Measurements from ENCODE around the gene AFAP1L2.

The AFAP1L2 gene

GRCh38 chr10:114332301-114333192 is 71.8 kb downstream of the AFAP1L2 start:
- H3K27ac ChIP-seq: no peak overlapping the region
- no peak for TF ChIP-seq CTCF (conservative IDR thresholded peaks at IDR 0.05)

GRCh38 chr10:114329634-114330365 is 74.5 kb downstream of the AFAP1L2 start:
- no peak overlapping the region for H3K27ac ChIP-seq

GRCh38 chr10:114328874-114329273 is 75.4 kb downstream of the AFAP1L2 start:
- H3K27ac ChIP-seq: no peak overlapping the region; the same call in 1 of the 2 replicates
- TF ChIP-seq CTCF (conservative IDR thresholded peaks at IDR 0.05): no peak

More at GRCh38 chr10:114329634-114330365, 74.5 kb downstream of the AFAP1L2 start:
- TF ChIP-seq CTCF (conservative IDR thresholded peaks at IDR 0.05): no peak

GRCh38 chr10:114328441-114328812 is 75.9 kb downstream of the AFAP1L2 start:
- TF ChIP-seq CTCF (conservative IDR thresholded peaks at IDR 0.05): no peak
- no peak overlapping the region; the same call in 1 of the 2 replicates for H3K27ac ChIP-seq

GRCh38 chr10:114327537-114328440 is 76.5 kb downstream of the AFAP1L2 start:
- no peak for TF ChIP-seq CTCF (conservative IDR thresholded peaks at IDR 0.05)
- peak overlapping the region; percentile 60 for H3K27ac ChIP-seq

GRCh38 chr10:114326795-114327194 is 77.5 kb downstream of the AFAP1L2 start:
- no peak overlapping the region for H3K27ac ChIP-seq
- TF ChIP-seq CTCF (conservative IDR thresholded peaks at IDR 0.05): no peak

Data from VCaP (cell line).